Measurements from ENCODE around the gene TASOR. TPM values are rescaled to one million over a fixed set of nuclear protein-coding genes. Genes with fewer than 3 reads are reported as not detected.
"Not testable (repeated sequence)": the region's sequence is repeated elsewhere in the genome, so short reads cannot be mapped to it uniquely, and the experiment has no call there.

Gene TASOR
- 134 TPM for total RNA-seq

DNA sequence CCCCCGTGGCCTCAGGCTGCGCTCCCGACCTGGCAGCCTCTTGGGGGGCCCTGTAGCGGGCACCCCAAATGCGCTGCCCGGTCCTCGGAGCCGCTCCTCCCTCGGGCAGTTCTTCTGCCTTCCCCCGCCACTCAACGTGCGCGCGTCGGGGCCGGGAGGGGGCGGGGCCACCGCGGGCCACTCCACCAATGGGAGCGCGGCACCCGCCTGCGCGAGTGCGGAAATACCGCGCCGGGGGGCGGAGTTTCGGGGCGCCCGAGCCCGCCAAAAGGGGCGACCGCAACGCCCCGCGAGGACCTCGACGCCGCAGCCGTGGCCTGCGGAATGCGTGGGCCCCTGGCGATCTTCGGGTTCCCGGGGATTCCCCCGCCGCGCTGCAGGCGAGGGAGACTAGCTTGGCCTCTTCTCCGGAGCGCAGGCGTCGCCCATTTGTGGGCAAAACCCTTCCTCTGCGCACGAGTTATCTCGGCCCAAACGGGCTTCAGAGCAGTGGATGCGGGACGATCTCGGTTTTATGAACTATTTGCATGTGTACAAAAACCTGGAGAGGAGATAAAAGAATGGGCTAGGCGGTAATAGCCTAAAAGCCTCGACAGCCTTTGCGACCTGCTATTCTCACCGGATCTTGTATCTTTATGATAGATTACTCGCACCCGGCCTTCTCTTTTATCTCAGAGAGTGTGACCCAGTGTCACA lies at the start of gene TASOR:
TSS of gene TASOR (minus strand) at position 144 of the 696 bp plus-strand sequence. CDS start 259 bp downstream, outside the sequence.
- DNase-seq, result peak; percentile 89

- DNase-seq, result no peak
Measured at GRCh38 chr3:56732109-56732508, 49.0 kb upstream of the TASOR start.

DNA sequence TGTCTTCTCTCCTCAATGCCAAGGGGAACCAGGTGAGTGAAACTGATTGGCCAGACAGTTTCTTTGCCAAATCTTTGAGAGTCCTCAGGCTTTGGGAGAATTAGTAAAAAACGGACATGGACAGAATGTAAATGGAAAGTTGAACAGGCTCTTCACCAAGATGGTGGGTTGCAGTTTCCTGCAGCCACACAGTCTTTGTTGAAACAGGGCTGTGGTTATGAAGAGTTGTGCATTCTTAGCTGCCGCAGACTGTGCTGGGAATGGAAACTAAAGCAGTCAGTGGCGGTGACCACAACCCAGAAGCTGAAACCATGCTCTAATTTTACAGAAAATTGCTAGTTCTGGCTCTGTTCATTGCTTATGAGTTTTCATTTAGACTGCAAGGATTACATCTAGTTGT lies 42.1 kb upstream of the TASOR start:
- no peak for DNase-seq

DNA sequence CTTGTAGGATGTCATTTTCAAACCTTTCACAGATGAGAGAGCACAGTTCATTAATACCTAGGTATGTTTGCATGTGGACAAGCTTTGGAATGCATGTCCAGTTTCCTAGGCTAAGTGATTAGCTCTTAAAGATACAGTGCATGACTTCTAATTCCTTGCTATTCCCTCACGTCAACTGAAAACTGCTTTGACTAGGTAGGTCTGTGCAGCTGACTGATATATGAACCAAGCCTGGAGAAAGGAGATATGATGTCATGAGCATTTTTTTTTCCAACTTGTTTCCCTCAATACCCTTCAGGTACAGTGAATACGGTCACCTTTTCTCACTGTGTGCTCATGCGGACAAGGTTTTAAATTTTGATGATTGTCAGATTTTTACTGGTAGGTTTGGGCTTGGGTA lies 41.6 kb upstream of the TASOR start:
- no peak for DNase-seq

DNA sequence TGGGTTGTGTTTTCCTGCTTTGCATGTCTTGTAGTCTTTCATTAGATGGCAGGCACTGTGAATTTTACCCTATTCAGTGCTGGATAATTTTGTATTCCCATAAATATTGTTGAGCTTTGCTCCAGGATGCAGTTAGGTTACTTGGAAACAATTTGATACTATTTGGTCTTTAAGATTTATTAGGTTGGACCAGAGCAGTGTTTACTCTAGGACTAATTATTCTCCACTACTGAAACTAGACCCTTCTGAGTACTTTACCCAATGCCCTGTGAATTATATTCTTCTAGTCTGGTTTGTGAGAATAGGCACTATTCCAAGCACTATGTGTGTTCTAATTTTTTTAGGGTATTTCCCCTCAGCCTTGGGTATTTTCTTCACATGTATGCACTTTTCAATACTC lies 37.8 kb upstream of the TASOR start:
- no peak for DNase-seq

GRCh38 chr3:56718809-56719208 lies 35.7 kb upstream of the TASOR start:
- not testable (repeated sequence) for DNase-seq

DNA sequence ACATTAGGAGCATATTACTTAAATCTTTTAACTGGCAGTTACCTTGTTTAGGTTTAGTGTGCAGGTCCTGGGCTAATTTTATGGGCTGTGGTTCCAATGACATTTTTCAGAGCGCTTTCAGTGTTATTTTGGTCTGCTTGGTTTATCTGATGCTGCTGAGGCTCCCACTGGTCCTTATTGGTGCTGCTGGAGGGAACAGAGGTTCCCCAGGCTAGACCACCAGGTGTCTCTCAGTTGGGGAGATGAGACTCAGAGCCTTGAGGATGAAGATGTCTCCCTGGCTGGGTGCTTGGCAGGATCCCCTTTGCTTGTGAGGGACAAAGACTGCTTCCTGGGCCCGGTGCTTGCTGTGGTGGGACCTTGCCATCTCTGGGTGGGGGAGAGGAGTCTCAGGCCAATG lies 28.3 kb upstream of the TASOR start:
- DNase-seq, result no peak

GRCh38 chr3:56707412-56707811 lies 24.3 kb upstream of the TASOR start:
- DNase-seq, result not testable (repeated sequence)

DNA sequence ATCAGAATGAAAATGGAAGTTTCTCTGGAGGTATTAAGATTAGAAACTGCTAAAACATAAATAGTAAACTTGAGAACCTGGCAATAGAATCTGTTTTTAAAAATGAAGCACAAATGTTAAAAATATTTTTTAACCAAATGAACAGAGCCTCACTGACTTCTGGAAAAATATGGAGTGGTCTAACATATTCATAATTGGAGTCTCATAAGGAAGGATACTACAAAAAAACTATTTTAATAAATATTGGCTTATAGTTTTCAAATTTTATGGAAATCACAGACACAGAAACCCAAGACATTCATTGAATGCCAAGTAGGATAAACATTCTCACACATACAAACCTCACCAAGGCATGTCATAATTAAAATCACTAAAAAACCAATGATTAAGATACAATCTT lies 23.6 kb upstream of the TASOR start:
- no peak for DNase-seq

DNA sequence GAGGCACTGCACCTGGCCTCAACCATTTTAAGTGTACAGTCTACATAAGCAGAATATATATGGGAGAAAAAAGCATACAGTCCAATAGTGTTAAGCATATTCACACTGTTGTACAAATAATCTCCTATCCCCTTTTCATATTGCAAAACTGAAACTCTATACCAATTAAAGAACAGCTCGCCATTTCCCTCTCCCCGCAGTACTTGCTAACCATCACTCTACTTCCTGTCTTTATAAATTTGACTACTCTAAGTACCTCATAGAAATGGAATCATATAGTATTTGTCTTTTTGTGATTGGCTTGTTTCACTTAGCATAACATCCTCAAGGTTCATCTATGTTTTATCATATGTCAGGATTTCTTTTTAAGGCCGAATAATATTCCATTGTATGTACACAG lies 21.6 kb upstream of the TASOR start:
- DNase-seq, result no peak

DNA sequence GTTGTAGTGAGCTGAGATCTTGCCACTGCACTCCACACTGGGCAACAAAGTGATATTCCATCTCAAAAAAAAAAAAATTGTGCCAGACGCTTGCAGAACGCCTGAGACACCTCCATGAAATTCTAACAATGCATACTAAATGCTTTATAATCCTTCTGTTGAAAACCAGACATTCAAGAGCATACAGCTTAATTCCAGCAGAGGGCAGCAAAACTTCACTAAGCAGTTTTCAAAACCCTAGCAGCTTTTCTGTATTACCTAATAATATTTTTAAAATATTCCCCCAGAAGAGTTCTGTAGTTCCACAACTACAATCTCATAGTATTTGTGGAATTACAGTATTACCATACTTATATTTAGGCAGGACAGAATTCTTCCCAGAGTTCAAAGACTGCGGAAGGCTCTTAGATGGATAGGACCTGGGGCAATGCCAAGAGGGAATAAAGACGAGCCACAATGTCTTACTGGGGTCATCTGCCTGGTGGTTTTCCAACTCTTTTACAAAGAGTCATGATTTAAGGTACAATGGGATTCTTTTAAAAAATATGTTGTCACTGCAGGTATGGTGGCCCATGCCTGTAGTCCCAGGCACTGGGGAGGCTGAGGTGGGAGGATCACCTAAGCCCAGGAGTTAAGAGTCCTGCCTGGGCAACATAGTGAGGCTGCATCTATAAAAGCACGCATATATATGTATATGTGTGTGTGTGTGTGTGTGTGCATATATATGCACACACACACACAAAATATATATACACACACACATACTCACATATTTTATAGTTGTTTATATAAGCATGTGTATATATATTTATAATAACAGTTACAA lies 19.6 kb upstream of the TASOR start:
- DNase-seq, result peak; percentile 92

- no peak for DNase-seq
Measured at GRCh38 chr3:56700151-56700550, 17.1 kb upstream of the TASOR start.

- no peak for DNase-seq
Measured at GRCh38 chr3:56694867-56695683, 12.0 kb upstream of the TASOR start.

GRCh38 chr3:56693750-56694149 lies 10.7 kb upstream of the TASOR start:
- DNase-seq, result no peak

- not testable (repeated sequence) for DNase-seq
Measured at GRCh38 chr3:56692520-56693433, 9.7 kb upstream of the TASOR start.

GRCh38 chr3:56692001-56692365 lies 8.9 kb upstream of the TASOR start:
- DNase-seq, result not testable (repeated sequence)

DNA sequence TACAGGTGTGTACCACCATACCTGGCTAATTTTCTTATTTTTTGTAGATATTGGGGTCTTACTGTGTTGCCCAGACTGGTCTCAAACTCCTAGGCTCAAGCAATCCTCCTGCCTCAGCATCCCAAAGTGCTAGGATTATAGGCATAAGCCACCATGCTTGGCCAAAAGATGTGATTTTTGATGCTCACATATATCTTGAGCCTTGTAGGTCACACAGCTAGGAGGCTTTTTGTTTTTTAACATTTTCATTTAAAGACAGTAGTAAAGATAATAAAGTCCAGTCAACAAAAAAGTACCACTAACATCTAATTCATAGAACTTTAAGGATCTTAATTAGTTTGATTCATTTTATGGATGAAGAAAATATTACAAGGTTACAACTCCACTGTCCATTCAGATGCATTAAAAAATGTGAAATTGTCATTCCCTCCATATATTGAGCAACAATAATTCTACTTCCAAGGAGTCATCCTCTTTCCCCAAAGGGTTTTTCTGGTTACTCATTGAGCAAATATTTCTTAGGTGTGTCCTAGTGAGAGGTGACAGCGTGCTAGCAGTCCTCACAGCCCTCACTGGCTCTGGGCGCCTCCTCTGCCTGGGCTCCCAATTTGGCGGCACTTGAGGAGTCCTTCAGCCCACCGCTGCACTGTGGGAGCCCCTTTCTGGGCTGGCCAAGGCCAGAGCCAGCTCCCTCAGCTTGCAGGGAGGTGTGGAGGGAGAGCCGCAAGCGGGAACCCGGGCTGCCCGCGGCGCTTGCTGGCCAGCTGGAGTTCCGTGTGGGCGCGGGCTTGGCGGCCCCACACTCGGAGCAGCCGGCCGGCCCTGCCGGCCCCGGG lies 8.3 kb upstream of the TASOR start:
- no peak for DNase-seq

DNA sequence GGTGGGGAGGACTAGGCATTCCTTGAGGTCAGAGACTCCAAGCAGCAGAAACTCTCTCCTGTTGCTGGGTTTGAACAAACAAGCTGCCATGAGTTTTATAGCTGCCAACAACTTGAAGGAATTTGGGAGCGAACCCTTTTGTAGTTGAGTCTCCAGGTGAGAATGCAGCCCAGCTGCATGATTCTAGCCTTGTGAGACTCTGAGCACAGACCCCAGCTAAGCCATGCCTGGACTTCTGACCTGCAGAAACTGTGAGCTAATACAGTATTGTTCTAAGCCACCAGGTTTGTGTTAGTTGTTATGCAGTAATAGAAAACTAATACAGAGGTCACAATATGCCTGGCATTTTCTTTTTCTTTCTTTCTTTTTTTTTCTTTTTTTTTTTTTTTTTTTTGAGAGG lies 6.2 kb upstream of the TASOR start:
- DNase-seq, result no peak

- DNase-seq, result no peak
Measured at GRCh38 chr3:56688191-56688590, 5.1 kb upstream of the TASOR start.

DNA sequence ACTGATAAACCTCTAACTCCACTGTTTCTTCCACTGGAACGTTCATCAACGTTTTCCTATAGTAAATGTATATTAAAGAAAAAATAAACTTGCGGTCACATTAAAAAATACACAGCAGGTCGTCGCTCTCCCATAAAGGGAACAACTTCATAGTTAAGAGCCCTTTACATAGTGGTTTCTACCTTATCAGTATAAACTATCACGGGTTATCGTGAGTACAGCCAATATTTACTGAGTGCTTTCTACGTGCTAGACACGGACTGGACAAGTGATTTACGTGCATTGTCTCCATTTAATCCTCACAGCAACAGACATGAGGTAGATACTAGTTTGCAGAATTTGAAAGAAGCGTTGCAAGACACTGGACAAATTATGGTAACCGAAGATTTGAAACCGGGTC lies 964 bp upstream of the TASOR start:
- DNase-seq, result no peak

All from tongue (tissue), 2 donors.